K562 (cell line): ENCODE data around the gene C22orf31. TPM values are rescaled to one million over a fixed set of nuclear protein-coding genes. Genes with fewer than 3 reads are reported as not detected.

Experiments used
- C11orf30 ChIP-seq: fragments of 450-650 bp; IDR thresholded peaks from 2 replicates; pipeline ENCODE4 v1.6.1; 2016; ENCODE audit warnings: low read depth, mild to moderate bottlenecking
- EP400 ChIP-seq: fragments of 450-650 bp; IDR thresholded peaks from 2 replicates; pipeline ENCODE4 v1.6.1; 2017; ENCODE audit warnings: antibody characterized with exemption, mild to moderate bottlenecking, moderate library complexity
- FOSL1 ChIP-seq: fragments of 200-800 bp; sonication (Bioruptor generic); conservative IDR thresholded peaks from 2 replicates; pipeline ENCODE4 v1.6.1; 2016; ENCODE audit warnings: missing genetic modification characterization, missing compliant biosample characterization
- HIVEP1 ChIP-seq: fragments of 250-450 bp; sonication (Bioruptor Pico); IDR thresholded peaks from 2 replicates; pipeline ENCODE4 v1.4.0; 2020; ENCODE audit warnings: mild to moderate bottlenecking
- JUN ChIP-seq, 2 experiments: sonication (generic) in 1 of 2; formaldehyde crosslinking in 1 of 2; IDR thresholded peaks; 2 replicates each; pipeline versions ENCODE4 v1.6.1 to v1.8.0; 2012 to 2022; ENCODE audit warnings: borderline replicate concordance in 2 of 2, mild to moderate bottlenecking in 2 of 2, improper control_type of control experiment in 1 of 2, low read depth in 1 of 2, low read length in 1 of 2, missing genetic modification reagents in 1 of 2
- MAFK ChIP-seq: IDR thresholded peaks from 2 replicates; pipeline ENCODE4 v1.6.1; 2011; ENCODE audit warnings: low read length, improper control_type of control experiment
- TCF7L2 ChIP-seq: fragments of 150-350 bp; IDR thresholded peaks from 2 replicates; pipeline ENCODE4 v1.6.1; 2016; ENCODE audit warnings: low read depth, mild to moderate bottlenecking, low read length, moderate library complexity
- ZBTB7A ChIP-seq: IDR thresholded peaks from 2 replicates; pipeline ENCODE4 v1.6.1; 2011; ENCODE audit warnings: low read depth, mild to moderate bottlenecking, low read length, moderate library complexity, borderline replicate concordance; ENCODE audit not compliant: control insufficient read depth
- ZNF318 ChIP-seq, 2 experiments: fragments of 450-650 bp; IDR thresholded peaks; 2 replicates each; pipeline ENCODE4 v1.6.1; 2016; ENCODE audit warnings: mild to moderate bottlenecking in 2 of 2, borderline replicate concordance in 1 of 2, low read depth in 1 of 2, moderate library complexity in 1 of 2
- ZNF589 ChIP-seq: fragments of 200-800 bp; sonication (Bioruptor generic); IDR thresholded peaks from 2 replicates; pipeline ENCODE4 v1.6.1; 2016; ENCODE audit warnings: low read depth, missing genetic modification characterization, missing compliant biosample characterization
- polyA plus RNA-seq, 8 experiments: library from polyadenylated mRNA; depleted of rRNA in 4 of 8; stranded (reverse) in 5 of 8; unstranded in 3 of 8; fragments of >200 nt; fragmentation: Nextera tagmentation in 2 of 8; fragmentation: Illumina TruSeq in 1 of 8; extraction: Ambion mirVana in 2 of 8; extraction: Trizol in 1 of 8; gene quantifications; 2 replicates each; pipeline versions ENCODE4 v1.2.1 to v1.2.3, GENCODE V29; 2011 to 2014; ENCODE audit warnings: inconsistent platforms in 1 of 8, missing spikeins in 1 of 8
- total RNA-seq, 7 experiments: library from RNA; depleted of rRNA in 6 of 7; stranded (reverse); fragments of >200 nt in 6 of 7; fragmentation: Illumina TruSeq in 2 of 7; extraction: Trizol in 2 of 7; gene quantifications; 2 replicates each; pipeline versions ENCODE4 v1.2.1 to v1.2.3, GENCODE V29; 2011 to 2021; ENCODE audit warnings: low replicate concordance in 1 of 7

Gene C22orf31
- total and polyA plus RNA-seq, 9 of the 15 experiments (the other 6 are each of a cell fraction or from before 2014, with no cell fraction given) = not detected

- TF ChIP-seq ZNF318 (IDR thresholded peaks at IDR 0.05; ENCODE audit: borderline replicate concordance in 1 of 2, low read depth in 1 of 2) = 0 out of 4 replicates have a peak, but pooled peaks of 1 of the 2 experiments have one; percentile 44
- TF ChIP-seq JUN (IDR thresholded peaks at IDR 0.05; ENCODE audit: borderline replicate concordance, low read depth, low read length) = peak; percentile 73; the same call in 1 of the 2 replicates
- no peak for TF ChIP-seq JUN (CRISPR knock-in tag; IDR thresholded peaks at IDR 0.05; ENCODE audit: borderline replicate concordance)
- TF ChIP-seq ZBTB7A = peak; percentile 64; the same call in 1 of the 2 replicates
- no peak for TF ChIP-seq TCF7L2
- TF ChIP-seq FOSL1 (tag) = peak; percentile 94
- no peak for TF ChIP-seq HIVEP1
- peak; percentile 63; the same call in 1 of the 2 replicates for TF ChIP-seq MAFK
- peak; percentile 41 for TF ChIP-seq EP400
- TF ChIP-seq ZNF589 (CRISPR knock-in tag) = 0 out of 2 replicates have a peak, but pooled peaks have one; percentile 28
- peak; percentile 85 for TF ChIP-seq C11orf30
These were observed 30.2 kb downstream of the C22orf31 start (continued) for GRCh38 chr22:29031227-29032011.
